ENCODE measurements around the gene WDR47. TPM values are rescaled to one million over a fixed set of nuclear protein-coding genes. Genes with fewer than 3 reads are reported as not detected.
"Not testable (repeated sequence)": the region's sequence is repeated elsewhere in the genome, so short reads cannot be mapped to it uniquely, and the experiment has no call there.

Gene WDR47
- total and polyA plus RNA-seq, 4 donors, result 5.6 to 24.1 (median 15.3) TPM

DNA sequence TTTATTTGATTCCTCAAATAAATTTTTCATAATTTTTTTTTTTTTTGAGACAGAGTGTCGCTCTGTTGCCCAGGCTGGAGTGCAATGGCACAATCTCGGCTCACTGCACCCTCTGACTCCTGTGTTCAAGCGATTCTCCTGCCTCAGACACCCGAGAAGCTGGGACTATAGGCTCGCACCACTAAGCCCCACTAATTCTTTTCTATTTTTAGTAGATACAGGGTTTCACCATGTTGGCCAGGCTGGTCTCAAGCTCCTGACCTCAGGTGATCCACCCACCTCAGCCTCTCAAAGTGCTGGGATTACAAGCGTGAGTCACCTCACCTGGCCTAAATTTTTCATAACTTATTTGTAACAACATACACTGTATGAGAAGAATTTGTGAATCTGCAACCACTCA lies 24.2 kb downstream of the WDR47 start:
- H3K27ac ChIP-seq (ENCODE audit: low read depth in 1 of 2, low read length in 2 of 2); H3K27me3 ChIP-seq (ENCODE audit: control insufficient read depth in 1 of 2, insufficient read depth in 2 of 2, low read length in 1 of 2); H3K36me3 ChIP-seq (ENCODE audit: control insufficient read depth in 1 of 2, insufficient read depth in 2 of 2, low read length in 1 of 2); intact Hi-C loops (cut with DNase I); H3K4me1 ChIP-seq (ENCODE audit: control insufficient read depth in 1 of 2, insufficient read depth in 2 of 2, low read length in 2 of 2); H3K4me3 ChIP-seq (ENCODE audit: low read length in 2 of 2); ATAC-seq (ENCODE audit: low FRiP score); H3K9me3 ChIP-seq (ENCODE audit: control insufficient read depth, low read length); DNase-seq: not testable (repeated sequence)
- 97% methylated on average over 6 of the region's 6 CpGs for WGBS, 2 donors

DNA sequence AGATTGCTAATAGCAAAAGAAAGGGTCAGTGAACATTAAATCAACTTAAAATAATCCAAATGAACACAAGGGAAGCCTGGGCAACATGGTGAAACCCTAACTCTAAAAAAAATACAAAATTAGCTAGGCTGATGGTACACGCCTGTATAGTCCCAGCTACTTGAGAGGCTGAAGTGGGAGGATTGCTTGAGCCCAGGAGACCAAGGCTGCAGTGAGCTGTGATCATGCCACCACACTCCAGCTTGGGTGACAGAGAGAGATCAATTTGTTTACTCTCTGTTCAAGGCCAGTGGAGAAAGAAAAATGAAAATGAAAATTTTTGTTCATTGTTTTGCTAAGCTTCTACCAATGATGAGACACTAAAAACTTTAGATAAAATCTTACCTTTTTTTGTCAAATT lies 24.8 kb downstream of the WDR47 start:
- Histone ChIP-seq H3K27ac (ENCODE audit: low read depth in 1 of 2, low read length in 2 of 2) (no peak overlapping the region), H3K27me3 (ENCODE audit: control insufficient read depth in 1 of 2, insufficient read depth in 2 of 2, low read length in 1 of 2) (no peaks in the 10 kb centered on the region), H3K9me3 (ENCODE audit: control insufficient read depth, low read length) (no peaks in the 10 kb centered on the region), H3K36me3 (ENCODE audit: control insufficient read depth in 1 of 2, insufficient read depth in 2 of 2, low read length in 1 of 2) (peaks cover 0 to 2% of the 10 kb centered on the region in 2 donors), H3K4me3 (ENCODE audit: low read length in 2 of 2) (no peak overlapping the region), H3K4me1 (ENCODE audit: control insufficient read depth in 1 of 2, insufficient read depth in 2 of 2, low read length in 2 of 2) (no peaks in the 10 kb centered on the region)
- WGBS, 2 donors, result 100% methylated on average over 1 of the region's 1 CpG
- DNase-seq, result no peak
- no peak for ATAC-seq (ENCODE audit: low FRiP score)
- intact Hi-C loops (cut with DNase I), result no loop called here

DNA sequence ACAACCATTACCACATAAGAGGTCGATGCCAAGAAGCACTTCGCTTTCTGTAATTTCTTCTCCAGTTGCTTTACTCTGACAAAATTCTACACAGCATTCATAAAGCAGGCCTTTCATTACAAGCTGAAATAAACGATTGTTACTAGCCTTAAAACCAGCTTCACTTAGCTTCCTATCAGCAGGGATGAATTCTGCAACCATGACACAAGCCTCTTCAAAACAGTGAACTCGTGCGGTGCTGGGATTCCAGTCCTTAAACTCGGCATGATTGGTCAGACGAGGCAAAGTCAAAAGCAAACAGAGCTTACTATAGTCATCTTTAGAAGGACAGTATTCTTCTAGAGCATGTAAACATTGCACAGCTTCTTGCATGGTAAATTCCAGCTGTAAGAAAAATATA lies 30.6 kb downstream of the WDR47 start:
- intact Hi-C loops (cut with DNase I), result no loop called here
- DNase-seq (no peak), ATAC-seq (ENCODE audit: low FRiP score) (no peak)
- 86 to 89% methylated on average over 7 of the region's 7 CpGs for WGBS, 2 donors
- no peaks in the 10 kb centered on the region for H3K9me3 ChIP-seq (ENCODE audit: control insufficient read depth, low read length)
- peaks cover 4 to 7% of the 10 kb centered on the region in 2 donors for H3K36me3 ChIP-seq (ENCODE audit: control insufficient read depth in 1 of 2, insufficient read depth in 2 of 2, low read length in 1 of 2)
- H3K27me3 ChIP-seq (ENCODE audit: control insufficient read depth in 1 of 2, insufficient read depth in 2 of 2, low read length in 1 of 2), result no peaks in the 10 kb centered on the region
- H3K27ac ChIP-seq (ENCODE audit: low read depth in 1 of 2, low read length in 2 of 2), result no peak overlapping the region
- no peaks in the 10 kb centered on the region for H3K4me1 ChIP-seq (ENCODE audit: control insufficient read depth in 1 of 2, insufficient read depth in 2 of 2, low read length in 2 of 2)
- H3K4me3 ChIP-seq (ENCODE audit: low read length in 2 of 2), result no peak overlapping the region

DNA sequence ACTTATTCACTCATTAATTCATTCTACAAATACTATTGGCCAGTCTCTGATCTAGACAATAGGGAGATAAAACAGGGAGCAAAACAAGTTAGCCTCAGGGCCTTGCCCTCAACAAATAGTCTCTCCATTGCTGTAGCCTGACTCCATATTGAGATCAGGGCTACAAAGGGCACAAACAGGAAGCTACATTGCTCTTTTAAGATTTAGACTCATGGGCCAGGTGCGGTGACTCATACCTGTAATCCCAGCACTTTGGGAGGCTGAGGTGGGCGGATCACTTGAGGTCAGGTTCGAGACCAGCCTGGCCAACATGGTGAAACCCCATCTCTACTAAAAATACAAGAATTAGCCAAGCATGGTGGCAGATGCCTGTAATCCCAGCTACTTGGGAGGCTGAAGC lies 45.3 kb downstream of the WDR47 start:
- DNase-seq; H3K4me1 ChIP-seq (ENCODE audit: control insufficient read depth in 1 of 2, insufficient read depth in 2 of 2, low read length in 2 of 2); H3K27ac ChIP-seq (ENCODE audit: low read depth in 1 of 2, low read length in 2 of 2); H3K36me3 ChIP-seq (ENCODE audit: control insufficient read depth in 1 of 2, insufficient read depth in 2 of 2, low read length in 1 of 2); intact Hi-C loops (cut with DNase I); ATAC-seq (ENCODE audit: low FRiP score); H3K9me3 ChIP-seq (ENCODE audit: control insufficient read depth, low read length); H3K4me3 ChIP-seq (ENCODE audit: low read length in 2 of 2); H3K27me3 ChIP-seq (ENCODE audit: control insufficient read depth in 1 of 2, insufficient read depth in 2 of 2, low read length in 1 of 2): not testable (repeated sequence)
- WGBS, 2 donors, result 97 to 100% methylated on average over 3 of the region's 3 CpGs

DNA sequence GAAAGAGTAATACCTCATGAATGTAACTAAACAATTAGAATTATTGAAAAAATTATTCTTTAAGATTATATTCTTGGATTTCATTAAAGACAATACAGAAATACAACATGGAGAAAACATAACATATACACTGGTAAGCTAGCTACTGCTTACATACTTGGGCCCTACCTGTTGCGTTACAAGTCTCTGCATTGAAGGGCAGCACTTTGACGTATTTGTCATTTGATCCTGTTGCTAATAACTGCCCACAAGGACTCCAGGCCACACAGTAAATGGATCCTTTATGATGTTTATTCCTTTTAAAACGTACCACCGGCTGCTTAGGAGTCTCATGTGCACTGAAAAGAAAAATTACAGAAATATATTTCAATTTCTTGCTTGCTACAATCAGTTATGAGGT lies 58.8 kb downstream of the WDR47 start:
- no peak for DNase-seq
- WGBS, 2 donors, result 81 to 84% methylated on average over 4 of the region's 4 CpGs
- Histone ChIP-seq H3K27me3 (ENCODE audit: control insufficient read depth in 1 of 2, insufficient read depth in 2 of 2, low read length in 1 of 2) (no peaks in the 10 kb centered on the region), H3K4me3 (ENCODE audit: low read length in 2 of 2) (no peak overlapping the region), H3K27ac (ENCODE audit: low read depth in 1 of 2, low read length in 2 of 2) (no peak overlapping the region), H3K9me3 (ENCODE audit: control insufficient read depth, low read length) (no peaks in the 10 kb centered on the region), H3K4me1 (ENCODE audit: control insufficient read depth in 1 of 2, insufficient read depth in 2 of 2, low read length in 2 of 2) (no peaks in the 10 kb centered on the region), H3K36me3 (ENCODE audit: control insufficient read depth in 1 of 2, insufficient read depth in 2 of 2, low read length in 1 of 2) (peaks cover 3 to 5% of the 10 kb centered on the region in 2 donors)
- ATAC-seq (ENCODE audit: low FRiP score), result no peak
- intact Hi-C loops (cut with DNase I), result no loop called here

DNA sequence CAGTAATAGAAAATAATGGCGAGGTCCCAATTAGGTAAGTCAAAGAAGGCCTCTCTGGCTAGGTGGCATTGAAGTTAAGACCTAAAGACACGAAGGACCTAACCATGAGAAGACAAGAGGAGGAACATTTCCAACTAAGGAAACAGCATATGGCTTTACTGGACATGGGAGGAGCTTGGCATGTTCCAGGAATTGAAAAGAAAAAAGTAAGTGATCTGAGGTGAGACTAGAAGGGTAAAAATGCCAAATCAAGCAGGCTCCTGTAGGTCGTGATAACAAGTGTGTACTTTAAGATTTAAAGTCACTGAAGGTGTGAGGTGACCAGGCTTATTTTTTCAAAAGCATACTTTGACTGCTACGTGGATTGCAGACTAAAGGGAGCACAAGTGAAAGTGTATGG lies 65.2 kb downstream of the WDR47 start:
- Histone ChIP-seq H3K9me3 (ENCODE audit: control insufficient read depth, low read length) (no peaks in the 10 kb centered on the region), H3K36me3 (ENCODE audit: control insufficient read depth in 1 of 2, insufficient read depth in 2 of 2, low read length in 1 of 2) (peaks cover 0 to 7% of the 10 kb centered on the region in 2 donors), H3K27me3 (ENCODE audit: control insufficient read depth in 1 of 2, insufficient read depth in 2 of 2, low read length in 1 of 2) (no peaks in the 10 kb centered on the region), H3K4me3 (ENCODE audit: low read length in 2 of 2) (no peak overlapping the region), H3K27ac (ENCODE audit: low read depth in 1 of 2, low read length in 2 of 2) (no peak overlapping the region), H3K4me1 (ENCODE audit: control insufficient read depth in 1 of 2, insufficient read depth in 2 of 2, low read length in 2 of 2) (no peaks in the 10 kb centered on the region)
- no peak for ATAC-seq (ENCODE audit: low FRiP score)
- intact Hi-C loops (cut with DNase I), result no loop called here
- no peak for DNase-seq
- 76 to 83% methylated on average over 4 of the region's 4 CpGs for WGBS, 2 donors

DNA sequence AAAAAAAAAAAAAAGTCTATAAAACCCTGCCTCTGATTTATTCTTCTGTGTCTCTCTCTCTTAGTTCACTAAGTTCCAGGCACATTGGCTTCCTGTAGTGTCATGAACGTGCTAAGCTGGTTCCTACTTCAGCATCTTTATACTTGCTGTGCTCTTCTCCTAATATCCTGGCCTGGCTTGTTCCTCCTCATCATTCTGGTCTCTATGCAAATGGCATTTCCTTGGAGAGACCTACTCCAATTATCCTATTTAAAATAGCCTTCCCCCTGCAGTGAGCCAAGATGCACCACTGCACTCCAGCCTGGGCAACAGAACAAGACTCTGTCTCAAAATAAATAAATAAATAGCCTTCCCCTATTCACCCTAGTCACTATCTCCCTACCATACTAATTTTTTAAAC lies 69.0 kb downstream of the WDR47 start:
- WGBS, 2 donors, result 93 to 95% methylated on average over 1 of the region's 1 CpG
- Histone ChIP-seq H3K4me3 (ENCODE audit: low read length in 2 of 2) (no peak overlapping the region), H3K27ac (ENCODE audit: low read depth in 1 of 2, low read length in 2 of 2) (no peak overlapping the region), H3K36me3 (ENCODE audit: control insufficient read depth in 1 of 2, insufficient read depth in 2 of 2, low read length in 1 of 2) (peaks cover 3 to 4% of the 10 kb centered on the region in 2 donors), H3K4me1 (ENCODE audit: control insufficient read depth in 1 of 2, insufficient read depth in 2 of 2, low read length in 2 of 2) (no peaks in the 10 kb centered on the region), H3K27me3 (ENCODE audit: control insufficient read depth in 1 of 2, insufficient read depth in 2 of 2, low read length in 1 of 2) (no peaks in the 10 kb centered on the region), H3K9me3 (ENCODE audit: control insufficient read depth, low read length) (no peaks in the 10 kb centered on the region)
- no peak for ATAC-seq (ENCODE audit: low FRiP score)
- intact Hi-C loops (cut with DNase I), result no loop called here
- DNase-seq, result no peak

DNA sequence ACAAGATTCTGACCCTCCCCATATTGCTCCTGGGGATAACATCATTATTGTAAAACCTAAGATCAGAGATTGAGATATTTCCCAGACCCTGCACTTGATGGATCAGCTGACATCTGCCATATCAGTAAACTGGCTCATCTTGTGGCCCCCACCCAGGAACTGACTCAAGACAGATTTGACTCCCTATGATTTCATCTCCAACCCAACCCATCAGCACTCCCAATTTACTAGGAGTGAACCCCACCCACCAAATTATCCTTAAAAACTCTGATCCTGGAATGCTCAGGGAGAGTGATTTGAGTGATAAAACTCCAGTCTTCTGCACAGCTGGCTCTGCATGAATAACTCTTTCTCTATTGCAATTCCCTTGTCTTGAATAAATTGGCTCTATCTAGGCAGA lies 72.6 kb downstream of the WDR47 start:
- H3K9me3 ChIP-seq (ENCODE audit: control insufficient read depth, low read length), result no peaks in the 10 kb centered on the region
- ATAC-seq (ENCODE audit: low FRiP score), result no peak
- H3K4me1 ChIP-seq (ENCODE audit: control insufficient read depth in 1 of 2, insufficient read depth in 2 of 2, low read length in 2 of 2), result no peaks in the 10 kb centered on the region
- H3K36me3 ChIP-seq (ENCODE audit: control insufficient read depth in 1 of 2, insufficient read depth in 2 of 2, low read length in 1 of 2), result peaks cover 0 to 3% of the 10 kb centered on the region in 2 donors
- no peak for DNase-seq
- H3K27me3 ChIP-seq (ENCODE audit: control insufficient read depth in 1 of 2, insufficient read depth in 2 of 2, low read length in 1 of 2), result no peaks in the 10 kb centered on the region
- H3K4me3 ChIP-seq (ENCODE audit: low read length in 2 of 2), result no peak overlapping the region
- no peak overlapping the region for H3K27ac ChIP-seq (ENCODE audit: low read depth in 1 of 2, low read length in 2 of 2)
- intact Hi-C loops (cut with DNase I), result loop anchor here in 1 of 2 donors (10.0 kb wide), 1 partner anchor 145 kb away; the partner anchor contains the start of gene ELAPOR1

DNA sequence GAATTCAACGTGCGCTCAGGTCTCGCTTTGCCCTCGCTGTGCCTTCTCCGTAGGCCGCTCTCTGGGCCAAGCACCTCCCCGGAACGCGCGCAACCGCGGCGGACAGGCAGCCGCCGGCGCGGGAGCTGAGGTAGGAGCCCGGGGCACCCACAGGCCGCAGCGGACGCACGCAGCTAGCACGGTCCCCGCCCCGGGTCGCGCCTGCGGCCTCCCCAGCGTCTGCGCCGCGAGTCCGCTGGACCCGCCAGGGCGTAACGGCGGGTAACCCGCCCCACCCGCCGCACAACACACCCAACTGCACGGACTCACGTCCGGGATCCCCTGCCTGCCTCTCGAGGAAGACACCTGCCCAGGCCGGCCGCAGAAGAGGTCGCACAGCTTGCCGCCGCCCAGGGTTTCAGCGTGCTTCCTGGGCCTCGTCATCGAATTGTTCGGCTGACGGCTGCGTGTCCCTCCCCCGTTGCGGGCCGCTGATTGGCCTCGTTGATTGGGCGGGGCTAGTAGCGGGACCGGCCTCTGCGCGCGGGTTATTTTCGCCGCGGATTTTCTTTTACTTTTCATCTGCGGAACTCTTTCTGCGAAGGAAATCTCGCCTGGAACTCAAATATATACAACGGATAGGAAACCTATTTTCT lies 78.7 kb downstream of the WDR47 start, which contains the start of gene CLCC1:
TSS of gene CLCC1 (minus strand) at position 433 of the 635 bp plus-strand sequence. CDS start 13,047 bp downstream, outside the sequence.
- Histone ChIP-seq H3K36me3 (ENCODE audit: control insufficient read depth in 1 of 2, insufficient read depth in 2 of 2, low read length in 1 of 2) (peaks cover 0 to 2% of the 10 kb centered on the region in 2 donors), H3K4me1 (ENCODE audit: control insufficient read depth in 1 of 2, insufficient read depth in 2 of 2, low read length in 2 of 2) (peaks cover 0 to 7% of the 10 kb centered on the region in 2 donors), H3K27me3 (ENCODE audit: control insufficient read depth in 1 of 2, insufficient read depth in 2 of 2, low read length in 1 of 2) (no peaks in the 10 kb centered on the region), H3K9me3 (ENCODE audit: control insufficient read depth, low read length) (no peaks in the 10 kb centered on the region), H3K27ac (ENCODE audit: low read depth in 1 of 2, low read length in 2 of 2) (peak within 1 kb of the TSS; percentile 91 to 98), H3K4me3 (ENCODE audit: low read length in 2 of 2) (peak within 1 kb of the TSS; percentile 66 to 86)
- ATAC-seq (ENCODE audit: low FRiP score) (peak; percentile 98), DNase-seq (peak; percentile 96)
- 0 to 1% methylated on average over 66 to 72 of the region's 72 CpGs for WGBS, 2 donors
- intact Hi-C loops (cut with DNase I), result loop anchor here in 1 of 2 donors (10.0 kb wide), 1 partner anchor 152 kb away; the partner anchor contains the start of gene ELAPOR1

Data from aorta (tissue), 5 donors.